OCI-LY7 (cell line): ENCODE measurements around the gene DGCR2.

Experiments used
- EZH2phosphoT487 ChIP-seq: fragments of 200-600 bp; sonication (generic); IDR thresholded peaks from 2 replicates; pipeline ENCODE4 v1.6.1; 2018; ENCODE audit warnings: low read depth, borderline replicate concordance, mild to moderate bottlenecking, mixed run types, antibody characterized with exemption, low read length, moderate library complexity, mixed read lengths
- TF ChIP-seq, protein P1 (sequence below): fragments of 200-600 bp; sonication (generic); conservative IDR thresholded peaks from 2 replicates; pipeline ENCODE4 v1.5.1; 2014; ENCODE audit warnings: mild to moderate bottlenecking, antibody characterized with exemption, low read length, moderate library complexity, mixed read lengths

DNA sequence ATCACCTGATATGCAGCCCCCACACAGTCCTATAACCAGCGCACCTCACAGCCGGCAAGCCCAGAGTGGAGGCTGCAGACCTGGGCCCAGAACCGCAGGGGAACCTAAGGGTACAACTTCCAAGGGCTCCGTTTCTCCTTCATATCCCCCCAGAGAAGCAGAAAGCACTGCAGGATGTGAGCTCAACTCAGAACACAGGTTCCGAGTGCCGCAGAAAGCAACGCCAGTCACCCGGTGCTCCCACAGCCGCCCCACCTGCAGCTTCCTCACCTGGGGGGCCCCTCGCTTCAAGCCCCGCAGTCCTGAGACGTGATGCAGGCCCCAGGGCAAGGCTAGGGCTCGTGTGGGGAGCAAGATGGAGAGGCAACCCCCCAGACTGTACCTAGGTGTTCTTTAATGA is 11.3 kb upstream of the DGCR2 start:
- TF ChIP-seq, protein P1, sequence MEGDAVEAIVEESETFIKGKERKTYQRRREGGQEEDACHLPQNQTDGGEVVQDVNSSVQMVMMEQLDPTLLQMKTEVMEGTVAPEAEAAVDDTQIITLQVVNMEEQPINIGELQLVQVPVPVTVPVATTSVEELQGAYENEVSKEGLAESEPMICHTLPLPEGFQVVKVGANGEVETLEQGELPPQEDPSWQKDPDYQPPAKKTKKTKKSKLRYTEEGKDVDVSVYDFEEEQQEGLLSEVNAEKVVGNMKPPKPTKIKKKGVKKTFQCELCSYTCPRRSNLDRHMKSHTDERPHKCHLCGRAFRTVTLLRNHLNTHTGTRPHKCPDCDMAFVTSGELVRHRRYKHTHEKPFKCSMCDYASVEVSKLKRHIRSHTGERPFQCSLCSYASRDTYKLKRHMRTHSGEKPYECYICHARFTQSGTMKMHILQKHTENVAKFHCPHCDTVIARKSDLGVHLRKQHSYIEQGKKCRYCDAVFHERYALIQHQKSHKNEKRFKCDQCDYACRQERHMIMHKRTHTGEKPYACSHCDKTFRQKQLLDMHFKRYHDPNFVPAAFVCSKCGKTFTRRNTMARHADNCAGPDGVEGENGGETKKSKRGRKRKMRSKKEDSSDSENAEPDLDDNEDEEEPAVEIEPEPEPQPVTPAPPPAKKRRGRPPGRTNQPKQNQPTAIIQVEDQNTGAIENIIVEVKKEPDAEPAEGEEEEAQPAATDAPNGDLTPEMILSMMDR, result no peak
- TF ChIP-seq EZH2phosphoT487, result no peak
